ENCODE results near the gene GNG8. TPM values are rescaled to one million over a fixed set of nuclear protein-coding genes. Genes with fewer than 3 reads are reported as not detected.
"Not testable (repeated sequence)": the region's sequence is repeated elsewhere in the genome, so short reads cannot be mapped to it uniquely, and the experiment has no call there.

The GNG8 gene
- total and polyA plus RNA-seq, 2 donors (not counting 1 experiment from before 2014, with no cell fraction given), result 6.7 TPM; not detected in 1

DNA sequence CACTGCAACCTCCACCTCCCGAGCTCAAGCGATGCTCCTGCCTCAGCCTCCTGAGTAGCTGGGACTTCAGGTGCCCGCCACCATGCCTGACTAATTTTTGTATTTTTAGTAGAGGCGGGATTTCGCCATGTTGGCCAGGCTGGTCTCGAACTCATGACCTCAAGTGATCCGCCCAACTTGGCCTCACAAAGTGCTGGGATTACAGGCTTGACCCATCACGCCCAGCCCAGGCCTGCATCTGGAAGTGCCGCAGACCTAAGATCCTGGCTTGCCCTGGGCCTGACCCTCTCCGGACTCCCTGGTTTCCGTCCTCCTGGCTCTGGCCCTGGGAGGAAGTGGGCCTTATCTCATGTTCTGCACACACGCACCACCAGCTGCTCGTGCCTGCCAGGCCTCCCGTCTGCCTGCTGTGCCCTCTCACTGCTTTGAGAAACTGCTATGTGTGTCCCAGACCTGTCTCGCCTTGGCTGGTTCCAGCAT is 6.4 kb downstream of the GNG8 start:
- H3K4me1 Mint-ChIP-seq, result peaks cover 43% of the 10 kb centered on the region
- Histone ChIP-seq H2AFZ (ENCODE audit: insufficient read depth, low read depth, low read length, poor library complexity, severe bottlenecking) (no peak overlapping the region), H3K36me3 (replicated peaks in 1 of 2; ENCODE audit: control extremely low read depth in 1 of 2, control insufficient read depth in 1 of 2, extremely low read depth in 1 of 2, insufficient read depth in 2 of 2, low read length in 1 of 2) (no peaks in the 10 kb centered on the region), H3K27me3 (replicated peaks in 1 of 4; ENCODE audit: control extremely low read depth in 1 of 4, control insufficient read depth in 3 of 4, insufficient read depth in 4 of 4, low read length in 3 of 4) (peaks cover 0 to 10% (median 2%) of the 10 kb centered on the region in 4 experiments), H3K9ac (ENCODE audit: low read length) (no peak overlapping the region), H3K27ac (ENCODE audit: low read length in 2 of 2) (no peak overlapping the region), H3K4me3 (ENCODE audit: control extremely low read depth in 1 of 5, extremely low read depth in 1 of 5, insufficient read depth in 1 of 5, low read depth in 2 of 5, low read length in 4 of 5) (no peak overlapping the region), H3K4me1 (ENCODE audit: control insufficient read depth in 2 of 2, insufficient read depth in 2 of 2, low read length in 2 of 2) (peaks cover 24 to 33% of the 10 kb centered on the region in 2 donors), H3K79me2 (ENCODE audit: control insufficient read depth, insufficient read depth, low read length) (no peaks in the 10 kb centered on the region), H3K9me3 (ENCODE audit: control extremely low read depth in 1 of 3, control insufficient read depth in 2 of 3, insufficient read depth in 1 of 3, low read length in 2 of 3) (peaks cover 0 to 5% (median 0%) of the 10 kb centered on the region in 3 donors), H4K20me1 (ENCODE audit: control insufficient read depth, insufficient read depth, low read length, poor library complexity, severe bottlenecking) (no peaks in the 10 kb centered on the region), H3K4me2 (replicated peaks; ENCODE audit: low read depth, low read length, poor library complexity, severe bottlenecking) (no peak overlapping the region)
- WGBS (ENCODE audit: insufficient coverage), result 79% methylated on average over 13 of the region's 15 CpGs
- no peak for TF ChIP-seq EZH2 (IDR thresholded peaks at IDR 0.05; ENCODE audit: borderline replicate concordance, insufficient read depth, low read depth, low read length, poor library complexity, severe bottlenecking)
- TF ChIP-seq, protein P1, sequence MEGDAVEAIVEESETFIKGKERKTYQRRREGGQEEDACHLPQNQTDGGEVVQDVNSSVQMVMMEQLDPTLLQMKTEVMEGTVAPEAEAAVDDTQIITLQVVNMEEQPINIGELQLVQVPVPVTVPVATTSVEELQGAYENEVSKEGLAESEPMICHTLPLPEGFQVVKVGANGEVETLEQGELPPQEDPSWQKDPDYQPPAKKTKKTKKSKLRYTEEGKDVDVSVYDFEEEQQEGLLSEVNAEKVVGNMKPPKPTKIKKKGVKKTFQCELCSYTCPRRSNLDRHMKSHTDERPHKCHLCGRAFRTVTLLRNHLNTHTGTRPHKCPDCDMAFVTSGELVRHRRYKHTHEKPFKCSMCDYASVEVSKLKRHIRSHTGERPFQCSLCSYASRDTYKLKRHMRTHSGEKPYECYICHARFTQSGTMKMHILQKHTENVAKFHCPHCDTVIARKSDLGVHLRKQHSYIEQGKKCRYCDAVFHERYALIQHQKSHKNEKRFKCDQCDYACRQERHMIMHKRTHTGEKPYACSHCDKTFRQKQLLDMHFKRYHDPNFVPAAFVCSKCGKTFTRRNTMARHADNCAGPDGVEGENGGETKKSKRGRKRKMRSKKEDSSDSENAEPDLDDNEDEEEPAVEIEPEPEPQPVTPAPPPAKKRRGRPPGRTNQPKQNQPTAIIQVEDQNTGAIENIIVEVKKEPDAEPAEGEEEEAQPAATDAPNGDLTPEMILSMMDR (IDR thresholded peaks at IDR 0.05), result no peak
- ChIA-PET CTCF (interaction anchor here (0.8 to 2.9 kb wide), 2 partner anchors 15 to 32 kb away, joined by 4 to 13 read pairs; partner anchors contain the start of gene DACT3), POLR2A (interaction anchor here (0.9 to 1.1 kb wide), 2 partner anchors 10 to 11 kb away, joined by 3 read pairs; no protein-coding TSS in a partner anchor)
- H3K9me3 Mint-ChIP-seq (ENCODE audit: insufficient read depth), result no peaks in the 10 kb centered on the region
- no peak overlapping the region for H3K27ac Mint-ChIP-seq
- ATAC-seq (ENCODE audit: low read depth), result no peak
- peaks cover 7% of the 10 kb centered on the region for H3K27me3 Mint-ChIP-seq
- H3K4me3 Mint-ChIP-seq, result no peak overlapping the region
- DNase-seq, result peak; percentile 34
- intact Hi-C loops (cut with micrococcal nuclease), result no loop called here

DNA sequence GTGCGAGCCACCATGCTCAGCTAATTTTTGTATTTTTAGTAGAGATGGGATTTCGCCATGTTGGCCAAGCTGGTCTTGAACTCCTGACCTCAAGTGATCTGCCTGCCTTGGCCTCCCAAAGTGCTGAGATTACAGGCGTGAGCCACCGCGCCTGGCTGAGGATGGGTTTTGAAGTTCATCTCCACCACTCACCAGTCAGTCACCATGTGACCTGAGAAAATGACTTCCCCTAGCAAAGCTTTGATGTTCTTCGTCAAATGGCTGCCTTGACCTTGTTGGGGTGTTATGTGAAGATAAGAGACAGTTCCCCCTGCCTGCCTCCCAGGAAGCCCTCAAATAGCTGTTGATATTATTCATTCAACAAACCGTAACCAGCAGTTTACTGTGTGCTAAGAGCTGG is 7.0 kb downstream of the GNG8 start:
- CTCF ChIA-PET, result interaction anchor here (0.8 to 2.9 kb wide), 2 partner anchors 15 to 32 kb away, joined by 4 to 13 read pairs; partner anchors contain the start of gene DACT3
- H3K27me3 Mint-ChIP-seq; H3K4me2 ChIP-seq (replicated peaks; ENCODE audit: low read depth, low read length, poor library complexity, severe bottlenecking); H3K9ac ChIP-seq (ENCODE audit: low read length); H3K9me3 Mint-ChIP-seq (ENCODE audit: insufficient read depth); intact Hi-C loops (cut with micrococcal nuclease); H4K20me1 ChIP-seq (ENCODE audit: control insufficient read depth, insufficient read depth, low read length, poor library complexity, severe bottlenecking); H3K4me3 Mint-ChIP-seq; H3K9me3 ChIP-seq (ENCODE audit: control extremely low read depth in 1 of 3, control insufficient read depth in 2 of 3, insufficient read depth in 1 of 3, low read length in 2 of 3); H3K79me2 ChIP-seq (ENCODE audit: control insufficient read depth, insufficient read depth, low read length); H3K27ac ChIP-seq (ENCODE audit: low read length in 2 of 2); H3K27ac Mint-ChIP-seq; ATAC-seq (ENCODE audit: low read depth); H3K36me3 ChIP-seq (replicated peaks in 1 of 2; ENCODE audit: control extremely low read depth in 1 of 2, control insufficient read depth in 1 of 2, extremely low read depth in 1 of 2, insufficient read depth in 2 of 2, low read length in 1 of 2); DNase-seq; H3K4me3 ChIP-seq (ENCODE audit: control extremely low read depth in 1 of 5, extremely low read depth in 1 of 5, insufficient read depth in 1 of 5, low read depth in 2 of 5, low read length in 4 of 5); H2AFZ ChIP-seq (ENCODE audit: insufficient read depth, low read depth, low read length, poor library complexity, severe bottlenecking): not testable (repeated sequence)
- POLR2A ChIA-PET, result interaction anchor here (0.9 kb wide), 1 partner anchor 10 kb away, joined by 3 read pairs; no protein-coding TSS in a partner anchor
- Histone ChIP-seq H3K4me1 (ENCODE audit: control insufficient read depth in 2 of 2, insufficient read depth in 2 of 2, low read length in 2 of 2) (peaks cover 27 to 34% of the 10 kb centered on the region in 2 donors), H3K27me3 (replicated peaks in 1 of 4; ENCODE audit: control extremely low read depth in 1 of 4, control insufficient read depth in 3 of 4, insufficient read depth in 4 of 4, low read length in 3 of 4) (peaks cover 0 to 10% (median 2%) of the 10 kb centered on the region in 4 experiments)
- no CpG with 5 or more reads among the region's 7 CpGs for WGBS (ENCODE audit: insufficient coverage)
- H3K4me1 Mint-ChIP-seq, result peaks cover 42% of the 10 kb centered on the region

Measured in B cell (primary cell).